GM18526 (cell line): ENCODE results near the gene C19orf85.

Experiments
- POLR2A ChIP-seq: IDR thresholded peaks from 3 replicates; pipeline ENCODE4 v1.6.1; 2011; ENCODE audit not compliant: insufficient read length; ENCODE audit errors: extremely low read depth

Gene C19orf85

GRCh38 chr19:55492362-55492944, 27.9 kb upstream of the C19orf85 start:
- no peak for TF ChIP-seq POLR2A

GRCh38 chr19:55491546-55492360, 27.2 kb upstream of the C19orf85 start:
- no peak for TF ChIP-seq POLR2A

DNA sequence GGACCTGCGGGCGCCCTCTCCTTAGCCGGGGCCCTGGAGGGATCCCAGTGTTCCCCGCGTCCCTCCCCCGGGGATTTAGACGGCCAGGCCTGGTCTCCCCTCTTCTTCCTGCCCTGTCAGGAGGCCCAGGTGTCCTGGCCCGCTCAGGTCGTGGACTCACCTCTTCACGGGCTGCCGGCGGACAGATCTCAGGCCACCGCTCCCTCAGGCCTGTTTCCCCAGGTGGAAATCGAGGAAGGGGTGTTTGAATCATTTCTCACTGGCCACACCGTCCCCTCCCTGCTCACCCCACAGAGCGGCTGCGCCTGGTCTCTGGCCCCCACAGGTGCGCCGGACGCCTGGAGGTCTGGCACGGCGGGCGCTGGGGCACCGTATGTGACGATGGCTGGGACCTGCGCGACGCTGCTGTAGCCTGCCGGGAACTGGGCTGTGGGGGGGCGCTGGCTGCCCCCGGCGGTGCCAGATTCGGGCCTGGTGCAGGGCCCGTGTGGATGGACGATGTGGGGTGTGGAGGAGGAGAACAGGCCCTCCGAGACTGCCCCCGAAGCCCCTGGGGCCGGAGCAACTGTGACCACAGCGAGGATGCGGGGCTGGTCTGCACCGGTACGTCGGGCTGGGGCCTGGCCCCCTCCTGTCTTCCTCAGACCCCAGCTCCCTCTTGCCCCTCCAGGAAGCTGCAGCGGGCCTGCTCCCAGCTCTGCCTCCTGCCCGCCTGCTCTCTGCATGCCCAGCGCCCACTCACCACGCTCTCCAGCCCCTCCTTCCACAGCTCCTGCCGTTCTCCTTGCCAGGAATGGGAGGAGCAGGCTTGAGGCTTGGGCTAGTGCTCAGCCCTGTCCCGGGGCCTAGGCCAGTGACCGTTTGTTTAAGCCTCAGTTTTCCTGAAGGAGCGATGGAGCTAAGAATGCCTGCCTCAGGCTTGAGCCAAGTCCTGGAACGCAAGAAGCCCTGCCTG, 26.2 kb upstream of the C19orf85 start:
- no peak for TF ChIP-seq POLR2A

DNA sequence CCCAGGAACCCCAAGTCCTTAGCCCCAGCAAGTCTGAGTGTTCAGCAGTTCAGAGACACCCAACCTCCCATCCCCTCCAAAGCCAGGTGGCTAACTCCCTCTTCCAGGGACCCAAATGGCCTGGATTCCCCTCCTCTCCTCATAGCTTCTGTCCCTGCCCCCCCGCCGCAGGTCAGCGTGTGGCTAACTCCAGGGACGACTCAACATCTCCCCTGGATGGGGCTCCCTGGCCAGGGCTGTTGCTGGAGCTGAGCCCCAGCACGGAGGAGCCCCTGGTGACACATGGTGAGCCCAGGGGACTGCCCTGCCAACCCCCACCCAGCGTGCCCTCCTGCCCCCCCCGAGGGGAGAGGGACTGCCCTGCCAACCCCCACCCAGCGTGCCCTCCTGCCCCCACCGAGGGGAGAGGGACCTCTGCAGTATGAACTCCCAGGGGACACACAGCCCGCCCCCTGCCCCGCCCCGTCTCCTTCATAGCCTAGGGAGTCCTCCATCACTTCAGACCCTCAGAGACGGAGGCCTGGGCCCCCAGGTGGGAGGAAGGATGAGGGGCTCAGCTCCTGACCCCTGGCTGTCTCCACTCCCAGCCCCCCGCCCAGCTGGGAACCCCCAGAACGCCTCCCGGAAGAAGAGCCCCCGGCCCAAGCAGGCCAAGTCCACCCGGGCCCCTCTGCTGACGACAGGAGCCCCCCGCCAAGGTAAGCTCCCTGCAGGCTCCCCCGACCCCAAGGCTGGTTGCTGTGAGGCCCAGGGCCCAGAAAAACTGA, 25.3 kb upstream of the C19orf85 start:
- no peak for TF ChIP-seq POLR2A

DNA sequence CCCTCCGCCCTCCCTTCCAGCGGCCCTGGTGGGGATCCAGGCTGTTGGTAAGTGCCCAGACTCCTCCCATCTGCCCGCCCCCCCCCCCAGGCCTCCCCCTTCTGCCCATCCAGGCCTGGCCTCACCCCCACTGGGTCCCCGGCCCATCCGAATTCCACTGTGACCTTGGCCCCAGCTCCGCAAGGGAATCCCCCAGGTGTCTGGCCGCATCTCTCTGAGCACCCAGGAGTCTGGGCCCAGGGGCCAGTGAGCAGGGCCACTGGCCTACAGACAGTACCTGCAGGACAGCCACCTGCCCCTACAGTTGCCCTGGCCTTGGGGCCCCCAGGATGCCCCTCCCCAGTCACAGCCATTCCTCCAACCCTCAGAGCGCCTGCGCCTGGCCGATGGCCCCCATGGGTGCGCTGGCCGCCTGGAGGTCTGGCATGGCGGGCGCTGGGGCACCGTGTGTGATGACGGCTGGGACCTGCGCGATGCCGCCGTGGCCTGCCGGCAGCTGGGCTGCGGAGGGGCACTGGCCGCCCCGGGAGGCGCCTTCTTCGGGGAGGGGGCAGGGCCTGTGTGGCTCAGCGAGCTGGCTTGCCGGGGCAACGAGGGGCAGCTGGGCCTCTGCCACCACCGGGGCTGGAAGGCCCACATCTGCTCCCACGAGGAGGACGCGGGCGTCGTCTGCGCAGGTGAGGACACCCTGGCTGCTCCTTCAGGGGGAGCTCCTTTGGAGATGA, 24.6 kb upstream of the C19orf85 start:
- TF ChIP-seq POLR2A = no peak

DNA sequence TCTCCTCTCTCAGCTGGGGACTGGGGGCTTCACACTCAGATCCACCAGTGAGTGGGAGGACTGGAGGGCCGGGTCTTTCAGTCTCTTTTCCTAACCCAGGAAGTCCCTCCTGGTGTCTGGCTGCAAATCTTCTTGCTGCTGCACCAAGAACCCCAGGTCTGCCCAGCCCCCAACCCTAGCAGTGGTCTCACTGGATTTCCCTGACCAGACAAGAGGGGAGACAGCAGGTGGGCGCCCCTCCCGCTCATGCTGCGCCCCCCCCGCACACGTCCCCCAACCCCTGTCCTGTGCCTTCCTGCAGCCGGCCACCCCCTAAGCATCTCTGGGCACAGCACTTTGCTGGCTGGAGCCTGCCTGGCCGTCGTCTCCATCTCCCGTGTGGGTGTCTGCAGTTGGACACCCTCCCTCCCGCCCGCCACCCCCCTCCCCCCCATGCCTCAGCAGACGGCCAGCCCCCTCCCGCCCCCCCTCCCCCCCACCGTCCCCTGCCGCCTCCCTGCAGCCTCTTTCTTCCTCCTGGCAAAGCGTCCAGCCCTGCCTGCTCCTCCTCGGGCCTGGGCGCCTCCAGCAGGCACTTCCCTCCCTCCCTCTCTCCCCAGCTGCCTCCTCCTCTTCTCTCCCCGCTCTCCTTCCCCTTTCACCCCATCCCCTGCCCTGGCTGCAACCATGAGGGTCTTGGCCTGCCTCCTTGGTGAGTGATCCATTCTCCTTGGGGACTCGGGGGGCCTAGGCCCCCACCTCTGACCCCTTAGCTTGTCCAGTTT, 23.6 kb upstream of the C19orf85 start, which contains the start of gene SSC5D:
SSC5D (plus strand) TSS at position 513 of the 764 bp plus-strand sequence; CDS start at position 667, 154 bp downstream.
- TF ChIP-seq POLR2A = no peak

GRCh38 chr19:55486971-55487923, 22.7 kb upstream of the C19orf85 start:
- no peak for TF ChIP-seq POLR2A

GRCh38 chr19:55486043-55486970, 21.8 kb upstream of the C19orf85 start:
- no peak for TF ChIP-seq POLR2A

DNA sequence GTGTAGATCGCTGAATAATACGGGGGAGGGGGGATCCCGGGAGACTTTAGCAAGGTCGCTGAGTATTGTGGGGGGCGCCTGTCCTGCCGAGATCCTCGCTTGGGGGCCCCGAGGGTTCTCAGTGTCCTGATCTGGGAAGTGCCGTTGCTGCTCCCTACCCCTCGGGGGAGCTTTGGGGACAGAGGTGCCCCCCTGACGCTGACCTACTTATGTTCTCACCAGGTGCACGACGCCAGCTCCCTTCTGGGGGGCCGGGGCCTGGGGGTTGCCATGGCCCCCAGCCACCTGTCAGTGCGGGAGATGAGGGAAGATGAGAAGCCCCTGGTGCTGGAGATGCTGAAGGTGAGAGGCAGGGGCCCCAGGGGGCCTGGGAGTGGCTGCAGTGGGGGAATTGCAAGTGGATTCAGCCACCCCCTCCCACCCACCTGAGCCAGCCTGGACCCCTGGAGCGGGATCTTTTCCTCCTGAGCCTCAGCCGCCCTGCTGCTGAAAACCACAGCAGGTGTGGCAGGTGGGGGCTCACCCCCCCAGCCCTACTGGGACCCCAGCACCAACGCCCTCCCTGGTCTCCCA, 21.0 kb upstream of the C19orf85 start:
- no peak for TF ChIP-seq POLR2A

GRCh38 chr19:55484593-55485438, 20.3 kb upstream of the C19orf85 start, which contains the start of gene NAT14:
NAT14 (plus strand) TSS chr19:55485188; CDS start chr19:55485709, 521 bp downstream.
- no peak for TF ChIP-seq POLR2A
